Hepatocyte (in vitro differentiated cells): Measurements from ENCODE around the gene DIDO1. TPM values are rescaled to one million over a fixed set of nuclear protein-coding genes. Genes with fewer than 3 reads are reported as not detected.

Source experiments
- DNase-seq: peaks from one replicate; pipeline ENCODE4 v3.0.0-alpha.2; 2016; ENCODE audit warnings: low spot score
- H2AFZ ChIP-seq: fragments of 200-600 bp; sonication (generic); 2 replicates; pipeline ENCODE4 v1.6.0; 2016; ENCODE audit warnings: antibody characterized with exemption, mild to moderate bottlenecking
- H3K27ac ChIP-seq: fragments of 200-600 bp; sonication (generic); 2 replicates; pipeline ENCODE4 v1.5.1; 2016; ENCODE audit warnings: mild to moderate bottlenecking
- H3K27me3 ChIP-seq: fragments of 200-600 bp; sonication (generic); 2 replicates; pipeline ENCODE4 v1.6.1; 2016
- H3K36me3 ChIP-seq: fragments of 200-600 bp; sonication (generic); replicated peaks from 2 replicates; pipeline ENCODE4 v1.5.1; 2016; ENCODE audit warnings: low read depth; ENCODE audit not compliant: insufficient read depth
- H3K4me1 ChIP-seq: fragments of 200-600 bp; sonication (generic); 2 replicates; pipeline ENCODE4 v1.5.1; 2016; ENCODE audit warnings: mild to moderate bottlenecking, moderate library complexity; ENCODE audit not compliant: insufficient read depth
- H3K4me2 ChIP-seq: fragments of 200-600 bp; sonication (generic); 2 replicates; pipeline ENCODE4 v1.6.0; 2016
- H3K4me3 ChIP-seq: fragments of 200-600 bp; sonication (generic); 2 replicates; pipeline ENCODE4 v1.5.1; 2016; ENCODE audit warnings: mild to moderate bottlenecking
- H3K79me2 ChIP-seq: fragments of 200-600 bp; sonication (generic); 2 replicates; pipeline ENCODE4 v1.6.0; 2017; ENCODE audit warnings: mild to moderate bottlenecking
- H3K9me2 ChIP-seq: fragments of 200-600 bp; sonication (generic); replicated peaks from 2 replicates; pipeline ENCODE4 v1.6.0; 2017; ENCODE audit warnings: mild to moderate bottlenecking; ENCODE audit not compliant: insufficient read depth
- H3K9me3 ChIP-seq: fragments of 200-600 bp; sonication (generic); 2 replicates; pipeline ENCODE4 v1.5.1; 2016; ENCODE audit warnings: low read depth, mild to moderate bottlenecking
- H4K20me1 ChIP-seq: fragments of 200-600 bp; sonication (generic); 2 replicates; pipeline ENCODE4 v1.6.0; 2016; ENCODE audit warnings: mild to moderate bottlenecking; ENCODE audit not compliant: insufficient read depth, poor library complexity, severe bottlenecking
- EZH2 ChIP-seq: fragments of 200-600 bp; sonication (generic); IDR thresholded peaks from 2 replicates; pipeline ENCODE4 v1.6.1; 2016; ENCODE audit warnings: antibody characterized with exemption, mild to moderate bottlenecking, borderline replicate concordance
- EZH2phosphoT487 ChIP-seq: fragments of 200-600 bp; sonication (generic); IDR thresholded peaks from one replicate; pipeline ENCODE4 v1.6.1; 2018; ENCODE audit warnings: antibody characterized with exemption, mild to moderate bottlenecking, low read depth, moderate library complexity; ENCODE audit not compliant: unreplicated experiment, severe bottlenecking
- WGBS: methylation state at CpG from one replicate; pipeline ENCODE4 v1.1.6; 2016; ENCODE audit warnings: low lambda C conversion rate; ENCODE audit errors: missing lambda C conversion rate; 5-methylcytosine and 5-hydroxymethylcytosine counted together
- polyA plus RNA-seq: library from polyadenylated mRNA; unstranded; fragments of >200 nt; fragmentation: Nextera tagmentation; extraction: Ambion mirVana; gene quantifications from 2 replicates; pipeline ENCODE4 v1.2.1, GENCODE V29; 2016
- small RNA-seq: library from RNA; depleted of rRNA; stranded (forward); fragments of <200 nt; gene quantifications from one replicate; pipeline ENCODE3, GENCODE V24; 2014
- total RNA-seq: library from RNA; depleted of rRNA; stranded (reverse); fragments of >200 nt; gene quantifications from 2 replicates; pipeline ENCODE4 v1.2.3, GENCODE V29; 2014
- TF ChIP-seq, protein P1 (sequence below): fragments of 200-600 bp; sonication (generic); IDR thresholded peaks from 2 replicates; pipeline ENCODE4 v1.5.1; 2016; ENCODE audit warnings: antibody characterized with exemption, mild to moderate bottlenecking; ENCODE audit not compliant: poor library complexity

The DIDO1 gene
- total and polyA plus RNA-seq, 2 experiments from 2014 or later = 26.5 to 31.6 TPM

GRCh38 chr20:62829231-62830230 lies 96.8 kb downstream of the DIDO1 start:
- no peak overlapping the region for H3K27ac ChIP-seq
- H4K20me1 ChIP-seq = no peaks in the 10 kb centered on the region
- DNase-seq = no peak
- WGBS = 97% methylated on average over 21 of the region's 32 CpGs
- H3K4me3 ChIP-seq = no peak overlapping the region
- H3K9me2 ChIP-seq = no peaks in the 10 kb centered on the region
- no peak overlapping the region for H2AFZ ChIP-seq
- no peak for TF ChIP-seq EZH2phosphoT487
- no peak for TF ChIP-seq EZH2
- TF ChIP-seq, protein P1, sequence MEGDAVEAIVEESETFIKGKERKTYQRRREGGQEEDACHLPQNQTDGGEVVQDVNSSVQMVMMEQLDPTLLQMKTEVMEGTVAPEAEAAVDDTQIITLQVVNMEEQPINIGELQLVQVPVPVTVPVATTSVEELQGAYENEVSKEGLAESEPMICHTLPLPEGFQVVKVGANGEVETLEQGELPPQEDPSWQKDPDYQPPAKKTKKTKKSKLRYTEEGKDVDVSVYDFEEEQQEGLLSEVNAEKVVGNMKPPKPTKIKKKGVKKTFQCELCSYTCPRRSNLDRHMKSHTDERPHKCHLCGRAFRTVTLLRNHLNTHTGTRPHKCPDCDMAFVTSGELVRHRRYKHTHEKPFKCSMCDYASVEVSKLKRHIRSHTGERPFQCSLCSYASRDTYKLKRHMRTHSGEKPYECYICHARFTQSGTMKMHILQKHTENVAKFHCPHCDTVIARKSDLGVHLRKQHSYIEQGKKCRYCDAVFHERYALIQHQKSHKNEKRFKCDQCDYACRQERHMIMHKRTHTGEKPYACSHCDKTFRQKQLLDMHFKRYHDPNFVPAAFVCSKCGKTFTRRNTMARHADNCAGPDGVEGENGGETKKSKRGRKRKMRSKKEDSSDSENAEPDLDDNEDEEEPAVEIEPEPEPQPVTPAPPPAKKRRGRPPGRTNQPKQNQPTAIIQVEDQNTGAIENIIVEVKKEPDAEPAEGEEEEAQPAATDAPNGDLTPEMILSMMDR = no peak
- H3K4me2 ChIP-seq = no peak overlapping the region
- no peaks in the 10 kb centered on the region for H3K36me3 ChIP-seq
- no peaks in the 10 kb centered on the region for H3K27me3 ChIP-seq
- peaks cover 9% of the 10 kb centered on the region for H3K4me1 ChIP-seq
- H3K9me3 ChIP-seq = no peaks in the 10 kb centered on the region
- no peaks in the 10 kb centered on the region for H3K79me2 ChIP-seq

GRCh38 chr20:62828511-62829230 lies 97.6 kb downstream of the DIDO1 start:
- Histone ChIP-seq H2AFZ (no peak overlapping the region), H4K20me1 (no peaks in the 10 kb centered on the region), H3K36me3 (no peaks in the 10 kb centered on the region), H3K27me3 (no peaks in the 10 kb centered on the region), H3K4me3 (no peak overlapping the region), H3K4me2 (no peak overlapping the region), H3K79me2 (no peaks in the 10 kb centered on the region), H3K27ac (no peak overlapping the region), H3K9me3 (no peaks in the 10 kb centered on the region), H3K4me1 (peaks cover 13% of the 10 kb centered on the region), H3K9me2 (no peaks in the 10 kb centered on the region)
- TF ChIP-seq EZH2phosphoT487 = no peak
- TF ChIP-seq, protein P1 = no peak
- no peak for TF ChIP-seq EZH2
- no peak for DNase-seq
- WGBS = 97% methylated on average over 25 of the region's 29 CpGs

DNA sequence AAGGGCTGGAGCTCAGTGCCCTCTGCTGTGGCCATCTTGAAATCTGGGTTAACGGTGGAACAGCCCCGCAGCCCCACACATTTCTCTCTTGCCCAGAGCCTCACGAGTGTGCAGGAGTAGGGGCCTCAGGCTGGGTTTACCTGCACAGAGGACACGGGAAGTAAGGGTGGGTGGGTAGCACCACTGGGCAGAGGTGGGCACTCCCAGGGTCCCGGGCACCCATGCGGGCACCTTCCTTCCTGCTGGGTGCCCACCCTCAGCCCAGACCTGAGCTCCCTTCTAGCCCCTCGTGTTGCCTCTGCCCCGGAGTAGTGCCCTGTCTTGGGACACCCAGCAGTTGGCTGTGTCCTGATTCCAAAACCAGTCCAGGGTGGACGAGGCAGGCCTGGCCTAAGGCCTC lies 98.3 kb downstream of the DIDO1 start:
- H3K36me3 ChIP-seq = no peaks in the 10 kb centered on the region
- H3K9me3 ChIP-seq = no peaks in the 10 kb centered on the region
- no peak overlapping the region for H2AFZ ChIP-seq
- peaks cover 13% of the 10 kb centered on the region for H3K4me1 ChIP-seq
- H3K4me2 ChIP-seq = no peak overlapping the region
- no peaks in the 10 kb centered on the region for H3K27me3 ChIP-seq
- no peaks in the 10 kb centered on the region for H4K20me1 ChIP-seq
- no peaks in the 10 kb centered on the region for H3K9me2 ChIP-seq
- no peak for DNase-seq
- no peaks in the 10 kb centered on the region for H3K79me2 ChIP-seq
- no peak overlapping the region for H3K4me3 ChIP-seq
- no peak overlapping the region for H3K27ac ChIP-seq
- no peak for TF ChIP-seq EZH2
- TF ChIP-seq, protein P1 = no peak
- TF ChIP-seq EZH2phosphoT487 = no peak
- 88% methylated on average over 7 of the region's 9 CpGs for WGBS

Small RNA genes lying within 50 kb of the gene (small RNA-seq; reads per million reads assigned to genes)
- gene DPH3P1 = not detected

Other genes with a start within 250 kb of the DIDO1 start
- 0.08 and 0.37 TPM in 2 replicates for gene NTSR1, start 217.7 kb downstream of the DIDO1 start, total RNA-seq
- 0.09 TPM in 1 of 2 replicates, not detected in the other for gene NTSR1, start 217.7 kb downstream of the DIDO1 start, polyA plus RNA-seq
- 14.0 and 18.9 TPM in 2 replicates for gene MRGBP, start 130.0 kb downstream of the DIDO1 start, total RNA-seq
- 18.9 and 20.5 TPM in 2 replicates for gene MRGBP, start 130.0 kb downstream of the DIDO1 start, polyA plus RNA-seq
- 43.8 and 47.6 TPM in 2 replicates for gene OGFR, start 121.7 kb downstream of the DIDO1 start, total RNA-seq
- gene OGFR, start 121.7 kb downstream of the DIDO1 start, polyA plus RNA-seq = 76.2 and 80.8 TPM in 2 replicates
- 22.6 and 23.9 TPM in 2 replicates for gene COL9A3, start 109.5 kb downstream of the DIDO1 start, total RNA-seq
- gene COL9A3, start 109.5 kb downstream of the DIDO1 start, polyA plus RNA-seq = 68.1 and 77.0 TPM in 2 replicates
- 9.1 and 9.5 TPM in 2 replicates for gene TCFL5, start 64.7 kb downstream of the DIDO1 start, total RNA-seq
- 8.5 and 10.5 TPM in 2 replicates for gene TCFL5, start 64.7 kb downstream of the DIDO1 start, polyA plus RNA-seq
- gene GID8, start 11.6 kb upstream of the DIDO1 start, total RNA-seq = 35.4 and 35.5 TPM in 2 replicates
- gene GID8, start 11.6 kb upstream of the DIDO1 start, polyA plus RNA-seq = 16.5 and 17.9 TPM in 2 replicates
- gene SLC17A9, start 26.2 kb upstream of the DIDO1 start, total RNA-seq = 17.3 and 26.9 TPM in 2 replicates
- gene SLC17A9, start 26.2 kb upstream of the DIDO1 start, polyA plus RNA-seq = 83.9 and 113 TPM in 2 replicates
- not detected in 2 replicates for gene BHLHE23, start 80.5 kb upstream of the DIDO1 start, total RNA-seq
- not detected in 2 replicates for gene BHLHE23, start 80.5 kb upstream of the DIDO1 start, polyA plus RNA-seq